GM21528 (cell line): ENCODE measurements around the gene MACF1.
"Not testable (repeated sequence)": the region's sequence is repeated elsewhere in the genome, so short reads cannot be mapped to it uniquely, and the experiment has no call there.

Source experiments
- ATAC-seq: cut with Tn5 transposase; IDR thresholded peaks from one replicate; pipeline ENCODE4 v1.9.1; 2021; ENCODE audit warnings: mild to moderate bottlenecking, moderate library complexity; ENCODE audit not compliant: unreplicated experiment, low FRiP score

Gene MACF1

GRCh38 chr1:39178541-39179431, 25.7 kb upstream of the MACF1 start:
- no peak for ATAC-seq

- ATAC-seq: no peak
Measured at GRCh38 chr1:39181311-39181710, 23.2 kb upstream of the MACF1 start.

DNA sequence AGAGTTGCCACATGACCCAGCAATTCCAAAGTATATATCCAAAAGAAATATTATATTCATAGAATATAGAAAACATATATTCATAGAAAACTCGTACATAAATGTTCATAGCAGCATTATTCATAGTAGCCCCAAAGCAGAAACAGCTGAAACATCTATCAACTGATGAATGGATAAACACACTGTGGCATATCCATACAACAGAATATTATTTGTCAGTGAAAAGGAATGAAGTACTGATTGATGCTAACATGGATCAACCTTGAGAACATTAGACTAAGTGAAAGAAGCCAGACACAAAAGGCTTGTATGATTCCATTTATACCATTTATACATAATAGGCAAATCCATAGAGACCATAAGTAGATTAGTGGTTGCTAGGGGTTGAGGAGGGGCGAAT, 21.7 kb upstream of the MACF1 start:
- no peak for ATAC-seq

- ATAC-seq: no peak
Measured at GRCh38 chr1:39183503-39184353, 20.8 kb upstream of the MACF1 start.

GRCh38 chr1:39184354-39184818, 20.1 kb upstream of the MACF1 start:
- no peak for ATAC-seq

DNA sequence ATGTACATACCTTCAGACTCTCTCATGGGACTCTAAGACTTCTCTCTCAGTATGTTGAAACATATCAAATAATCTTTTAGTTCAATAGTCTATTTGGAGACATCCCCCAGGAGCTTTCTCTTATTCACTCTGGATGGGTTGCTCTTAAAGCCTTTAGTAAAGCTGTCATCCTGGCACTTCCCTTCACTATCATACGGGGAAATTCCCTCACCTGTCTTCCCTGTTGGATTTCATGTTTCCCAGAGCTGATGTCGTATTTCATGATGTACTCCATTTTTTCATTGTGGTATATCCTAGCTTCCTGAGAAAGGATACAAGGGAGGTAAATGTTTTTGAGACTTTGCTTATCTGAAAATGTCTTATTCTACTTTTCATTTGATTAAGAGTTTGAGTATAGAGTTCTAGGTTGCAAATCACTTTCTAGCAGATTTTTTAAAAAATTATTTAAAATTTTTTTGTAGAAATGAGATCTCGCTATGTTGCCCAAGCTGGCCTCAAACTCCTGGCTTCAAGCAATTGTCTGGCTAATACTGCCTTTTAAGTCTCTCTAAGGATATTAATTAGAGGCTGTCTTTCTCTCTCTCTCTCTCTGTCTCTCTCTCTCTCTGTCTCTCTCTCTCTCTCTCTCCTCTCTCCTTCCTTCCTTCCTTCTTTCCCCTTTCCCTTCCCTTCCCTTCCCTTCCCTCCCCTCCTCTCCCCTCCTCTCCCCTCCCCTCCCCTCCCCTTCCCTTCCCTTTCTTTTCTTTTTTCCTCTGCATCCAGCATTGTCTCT, 17.0 kb upstream of the MACF1 start:
- no peak for ATAC-seq

DNA sequence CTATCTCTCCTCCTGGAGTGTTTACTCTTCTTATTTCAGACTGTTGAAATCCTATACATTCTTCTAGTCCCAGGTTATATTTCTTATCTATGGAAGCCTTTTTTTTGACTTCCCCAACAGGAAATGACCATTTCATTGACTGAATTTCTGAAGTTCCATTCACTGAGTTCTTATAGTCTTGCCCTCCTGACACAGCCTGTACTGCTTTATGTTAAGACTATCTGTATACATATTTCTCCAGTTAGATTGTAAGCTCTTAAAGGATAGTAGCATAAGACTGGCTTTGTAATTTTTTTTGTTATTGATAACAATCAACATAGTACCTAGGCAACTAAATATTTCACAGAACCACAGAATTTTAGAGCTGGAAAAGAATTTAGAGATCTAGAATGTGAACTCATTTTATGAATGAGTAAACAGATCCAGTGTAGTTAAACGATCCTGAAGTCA, 14.9 kb upstream of the MACF1 start:
- no peak for ATAC-seq

DNA sequence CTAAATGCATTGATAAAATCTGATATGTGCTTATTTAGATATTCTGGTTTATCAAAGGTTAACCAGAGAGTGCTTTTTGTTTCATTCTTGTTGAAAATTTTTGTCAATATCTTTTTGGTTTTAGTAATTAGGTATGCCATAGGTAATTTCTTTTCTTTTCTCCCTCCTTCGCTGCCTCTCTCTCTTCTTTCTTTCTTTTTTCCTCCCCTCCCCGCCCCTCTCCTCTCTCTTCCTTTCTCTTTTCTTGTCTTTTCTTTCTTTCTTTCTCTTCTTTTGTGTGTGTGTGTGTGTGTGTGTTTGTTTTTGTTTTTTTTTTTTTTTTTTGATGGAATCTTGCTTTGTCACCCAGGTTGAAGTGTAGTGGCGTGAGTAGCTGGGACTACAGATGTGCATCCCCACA, 14.4 kb upstream of the MACF1 start:
- ATAC-seq: no peak

- no peak for ATAC-seq
Measured at GRCh38 chr1:39194398-39195051, 10.0 kb upstream of the MACF1 start.

- ATAC-seq: no peak
Measured at GRCh38 chr1:39195166-39196111, 9.1 kb upstream of the MACF1 start.

GRCh38 chr1:39196244-39197215, 8.0 kb upstream of the MACF1 start:
- no peak for ATAC-seq

GRCh38 chr1:39199593-39199992, 4.9 kb upstream of the MACF1 start:
- no peak for ATAC-seq

GRCh38 chr1:39205102-39205780, 746 bp downstream of the MACF1 start:
- ATAC-seq: no peak

DNA sequence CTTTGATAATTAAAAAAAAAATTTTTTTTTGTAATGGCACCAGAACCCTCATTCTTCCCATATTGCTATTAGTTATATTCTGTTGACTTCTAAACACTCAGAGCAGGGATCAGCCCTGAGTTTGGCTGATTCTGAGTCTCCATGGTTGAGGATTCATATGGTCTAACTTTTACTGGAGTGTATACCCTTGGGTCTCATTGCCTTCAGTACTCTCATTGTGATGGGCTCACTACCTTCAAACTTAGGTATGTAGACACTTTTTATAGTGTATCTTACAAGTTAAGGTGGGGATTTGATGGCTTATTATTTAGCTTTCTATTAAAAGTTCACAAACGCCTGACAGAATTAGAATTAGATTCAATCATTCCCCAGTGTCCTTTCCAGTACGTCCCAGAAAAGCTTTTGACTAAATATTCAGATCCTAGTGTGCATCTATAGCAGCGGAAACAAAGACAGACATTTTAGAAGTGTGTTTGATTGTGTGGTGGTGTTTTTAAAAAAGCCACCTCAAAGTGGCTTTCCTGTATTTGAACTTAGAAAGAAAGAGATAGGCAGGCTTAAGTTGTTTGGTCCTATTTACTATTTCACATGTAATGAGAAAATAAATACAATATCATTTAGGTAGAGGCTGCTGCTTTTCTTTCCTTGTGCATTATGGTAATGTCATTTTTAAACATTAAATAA, 1.4 kb downstream of the MACF1 start:
- no peak for ATAC-seq

GRCh38 chr1:39208360-39208759, 3.9 kb downstream of the MACF1 start:
- ATAC-seq: not testable (repeated sequence)

DNA sequence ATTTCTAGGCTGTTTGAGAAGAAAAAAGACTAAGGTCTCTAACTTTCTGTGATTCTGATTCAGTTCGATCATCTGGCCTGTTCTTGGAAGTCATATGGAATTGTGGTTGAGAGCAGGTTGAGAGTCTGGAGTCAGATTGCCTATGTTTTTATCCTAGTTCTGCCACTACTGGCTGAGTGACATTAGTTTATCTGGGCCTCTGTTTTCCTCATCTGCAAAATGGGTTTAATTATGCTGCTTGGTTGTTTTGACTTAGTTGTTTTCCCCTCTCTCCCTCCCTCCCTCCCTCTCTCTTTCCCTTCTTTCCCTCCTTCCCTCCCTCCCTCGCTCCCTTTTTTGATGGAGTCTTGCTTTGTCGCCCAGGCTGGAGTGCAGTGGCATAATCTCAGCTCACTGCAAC, 6.2 kb downstream of the MACF1 start:
- ATAC-seq: no peak

DNA sequence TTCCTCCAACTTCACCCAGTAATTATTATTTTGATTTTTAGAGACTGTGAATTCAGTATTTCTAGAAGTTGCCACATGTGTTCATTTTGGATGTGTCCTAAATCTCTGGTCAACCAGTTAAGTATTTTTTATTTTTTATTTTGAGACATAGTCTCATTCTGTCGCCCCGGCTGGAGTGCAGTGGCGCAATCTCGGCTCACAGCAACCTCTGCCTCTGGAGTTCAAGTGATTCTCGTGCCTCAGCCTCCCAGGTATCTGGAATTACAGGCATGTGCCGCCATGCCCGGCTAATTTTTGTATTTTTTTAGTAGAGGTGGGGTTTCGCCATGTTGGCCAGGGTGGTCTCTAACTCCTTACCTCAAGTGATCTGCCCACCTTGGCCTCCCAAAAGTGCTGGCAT, 8.0 kb downstream of the MACF1 start:
- no peak for ATAC-seq
